ENCODE data around the gene RPL18.
"Not testable (repeated sequence)": the region's sequence is repeated elsewhere in the genome, so short reads cannot be mapped to it uniquely, and the experiment has no call there.

The RPL18 gene

GRCh38 chr19:48618916-48619691 lies at the start of gene RPL18, which contains the start of gene SPHK2:
Gene RPL18 (minus strand): TSS chr19:48619178. CDS start chr19:48619143, 35 bp downstream.
Gene SPHK2 (plus strand): TSS chr19:48619506. CDS start chr19:48620515, 1,009 bp downstream.
- peak; percentile 89 to 93 for DNase-seq

GRCh38 chr19:48668761-48669160 lies 49.8 kb upstream of the RPL18 start:
- no peak for DNase-seq

GRCh38 chr19:48668332-48668731 lies 49.4 kb upstream of the RPL18 start:
- DNase-seq: no peak

- DNase-seq: no peak
Measured at GRCh38 chr19:48665786-48666185, 46.8 kb upstream of the RPL18 start.

- no peak for DNase-seq
Measured at GRCh38 chr19:48664476-48664875, 45.5 kb upstream of the RPL18 start.

- DNase-seq: no peak
Measured at GRCh38 chr19:48663667-48664066, 44.7 kb upstream of the RPL18 start.

- no peak for DNase-seq
Measured at GRCh38 chr19:48661711-48662090, 42.7 kb upstream of the RPL18 start.

GRCh38 chr19:48660852-48661710 lies 42.1 kb upstream of the RPL18 start:
- peak; percentile 66 to 69 for DNase-seq

- no peak for DNase-seq
Measured at GRCh38 chr19:48659768-48660167, 40.8 kb upstream of the RPL18 start.

GRCh38 chr19:48658483-48658882 lies 39.5 kb upstream of the RPL18 start:
- DNase-seq: no peak

GRCh38 chr19:48657828-48658227 lies 38.9 kb upstream of the RPL18 start:
- DNase-seq: not testable (repeated sequence)

GRCh38 chr19:48656840-48657474 lies 38.0 kb upstream of the RPL18 start:
- DNase-seq: no peak

- DNase-seq: no peak
Measured at GRCh38 chr19:48654299-48655059, 35.5 kb upstream of the RPL18 start.

GRCh38 chr19:48651683-48652048 lies 32.7 kb upstream of the RPL18 start:
- no peak for DNase-seq

GRCh38 chr19:48650974-48651682 lies 32.1 kb upstream of the RPL18 start:
- no peak for DNase-seq

GRCh38 chr19:48648134-48648533 lies 29.2 kb upstream of the RPL18 start:
- DNase-seq: no peak

- DNase-seq: no peak
Measured at GRCh38 chr19:48646722-48647216, 27.8 kb upstream of the RPL18 start.

GRCh38 chr19:48646001-48646721 lies 27.2 kb upstream of the RPL18 start, which contains the start of gene CA11:
Gene CA11 (minus strand): TSS chr19:48646187. CDS start chr19:48645632, 555 bp downstream.
- DNase-seq: peak; percentile 91 to 92

- no peak for DNase-seq
Measured at GRCh38 chr19:48645620-48646000, 26.6 kb upstream of the RPL18 start.

- peak; percentile 65 to 70 for DNase-seq
Measured at GRCh38 chr19:48644839-48645619, 26.1 kb upstream of the RPL18 start.
